ENCODE results near the gene HIF1A.
"Not testable (repeated sequence)": the region's sequence is repeated elsewhere in the genome, so short reads cannot be mapped to it uniquely, and the experiment has no call there.

HIF1A gene

DNA sequence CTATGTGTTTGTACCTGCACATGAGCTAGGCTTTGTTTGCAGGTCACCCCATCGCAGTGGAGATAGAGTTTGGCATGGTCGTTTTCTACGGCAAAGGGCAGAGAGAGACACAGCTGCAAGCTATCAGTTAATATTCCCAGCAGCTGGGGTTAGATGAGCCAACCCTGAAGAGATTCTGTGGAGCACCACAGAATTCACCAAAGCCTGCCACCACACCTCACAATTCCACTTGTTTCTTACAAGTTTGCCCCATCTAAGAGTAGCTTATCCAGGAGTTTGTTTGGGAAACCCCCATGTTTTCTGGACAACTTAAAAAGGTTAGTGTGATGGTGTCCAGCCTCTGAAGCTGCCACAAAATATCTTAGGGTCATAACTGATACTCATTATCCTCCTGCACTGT, 20.0 kb upstream of the HIF1A start:
- DNase-seq, result no peak

- DNase-seq, result no peak
Measured at GRCh38 chr14:61677479-61677878, 17.8 kb upstream of the HIF1A start.

- DNase-seq, result no peak
Measured at GRCh38 chr14:61678975-61679374, 16.3 kb upstream of the HIF1A start.

DNA sequence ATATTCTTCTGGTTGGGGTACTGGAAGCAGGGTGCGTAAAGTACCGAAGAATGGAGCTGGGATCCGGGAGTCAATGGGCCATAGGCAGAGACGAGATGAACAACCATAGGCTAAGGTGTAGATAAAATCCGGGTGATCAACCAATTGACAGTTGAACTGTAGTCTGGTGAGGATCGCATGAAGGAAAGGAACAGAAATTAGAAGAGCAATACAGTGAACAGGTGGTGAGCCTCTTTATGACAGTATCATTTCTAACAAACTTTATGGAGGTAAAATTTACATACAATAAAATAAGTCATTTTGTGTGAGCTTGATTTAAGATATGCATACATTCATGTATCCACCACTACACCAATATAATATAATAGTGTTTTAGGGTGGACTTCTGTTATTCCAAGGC, 13.9 kb upstream of the HIF1A start:
- no peak for DNase-seq

GRCh38 chr14:61683108-61683507, 12.2 kb upstream of the HIF1A start:
- no peak for DNase-seq

DNA sequence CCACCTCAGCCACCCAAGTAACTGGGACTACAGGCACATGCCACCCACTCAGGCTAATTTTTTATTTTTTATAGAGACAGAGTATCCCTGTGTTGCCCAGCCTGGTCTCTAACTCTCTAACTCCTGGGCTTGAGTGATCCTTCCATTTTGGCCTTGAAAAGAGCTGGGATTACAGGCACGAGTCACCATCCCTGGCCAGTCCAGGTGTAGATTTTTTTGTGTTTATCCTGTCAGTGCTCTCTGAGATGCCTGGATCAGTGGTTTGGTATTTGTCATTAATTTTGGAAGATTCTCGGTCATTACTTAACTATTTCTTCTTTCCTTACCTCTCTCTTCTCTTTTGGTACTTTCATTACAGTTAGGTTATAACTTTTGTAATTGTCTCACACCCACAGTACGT, 5.3 kb upstream of the HIF1A start:
- no peak for DNase-seq

DNA sequence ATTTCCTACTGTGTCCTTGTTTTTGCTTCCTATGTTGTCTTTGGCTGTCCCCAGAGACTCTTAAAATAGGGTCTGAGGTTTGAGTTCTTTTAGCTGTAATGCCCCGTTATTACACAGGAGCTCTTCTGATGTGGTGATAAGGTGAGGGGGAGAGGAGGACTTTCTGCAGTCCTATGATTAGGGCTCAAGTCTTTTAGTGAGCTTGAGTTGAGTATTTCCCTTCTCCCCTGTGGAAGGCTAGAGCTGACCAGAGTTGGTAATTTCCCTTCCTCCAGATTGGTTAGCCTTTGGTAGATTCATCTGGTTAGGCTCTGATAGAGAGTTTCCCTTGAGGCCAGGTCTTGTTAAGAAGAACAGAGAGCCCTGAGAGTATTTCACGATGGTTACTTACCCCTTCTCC, 4.3 kb upstream of the HIF1A start:
- DNase-seq, result no peak

DNA sequence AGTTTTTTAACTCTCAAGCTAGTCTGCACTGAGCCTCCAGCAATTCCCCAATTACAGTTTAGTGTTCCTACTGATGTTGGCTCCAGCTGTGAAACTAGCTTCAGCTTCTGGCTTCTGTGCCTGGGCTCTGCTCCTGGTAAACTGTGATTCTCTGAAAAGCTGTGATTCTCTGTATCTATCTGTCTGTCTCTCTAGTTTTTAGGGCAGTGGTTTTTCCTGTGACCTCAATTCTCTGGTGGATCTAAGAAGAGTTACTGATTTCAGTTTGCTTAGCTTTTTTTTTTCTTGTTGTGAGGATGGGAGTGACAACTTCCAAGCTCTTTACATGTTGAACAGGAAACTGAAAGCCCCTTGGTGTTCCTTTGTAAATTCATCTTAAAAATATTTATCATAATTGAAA, 3.8 kb upstream of the HIF1A start:
- no peak for DNase-seq

DNA sequence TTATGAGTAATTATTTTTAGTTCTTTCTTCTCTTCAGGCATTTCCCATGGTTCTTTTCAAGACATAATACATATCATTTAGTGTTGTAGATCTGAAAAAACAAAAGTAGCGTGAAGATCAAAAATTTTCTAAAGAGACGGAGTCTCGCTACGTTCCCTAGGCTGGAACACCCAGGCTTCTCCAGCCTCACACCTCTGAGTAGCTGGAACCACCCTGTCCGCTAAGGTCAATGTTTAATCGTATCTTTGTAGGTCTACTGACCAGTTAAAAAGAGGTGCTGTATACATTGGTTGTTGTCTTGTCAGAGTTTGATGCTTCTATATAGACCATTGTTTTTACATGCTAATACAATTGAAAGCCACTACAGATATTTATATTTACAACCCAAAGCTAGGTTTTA, 1.3 kb upstream of the HIF1A start:
- no peak for DNase-seq

GRCh38 chr14:61695695-61696527, 598 bp downstream of the HIF1A start:
- peak; percentile 70 for DNase-seq

- DNase-seq, result no peak
Measured at GRCh38 chr14:61696753-61697318, 1.5 kb downstream of the HIF1A start.

DNA sequence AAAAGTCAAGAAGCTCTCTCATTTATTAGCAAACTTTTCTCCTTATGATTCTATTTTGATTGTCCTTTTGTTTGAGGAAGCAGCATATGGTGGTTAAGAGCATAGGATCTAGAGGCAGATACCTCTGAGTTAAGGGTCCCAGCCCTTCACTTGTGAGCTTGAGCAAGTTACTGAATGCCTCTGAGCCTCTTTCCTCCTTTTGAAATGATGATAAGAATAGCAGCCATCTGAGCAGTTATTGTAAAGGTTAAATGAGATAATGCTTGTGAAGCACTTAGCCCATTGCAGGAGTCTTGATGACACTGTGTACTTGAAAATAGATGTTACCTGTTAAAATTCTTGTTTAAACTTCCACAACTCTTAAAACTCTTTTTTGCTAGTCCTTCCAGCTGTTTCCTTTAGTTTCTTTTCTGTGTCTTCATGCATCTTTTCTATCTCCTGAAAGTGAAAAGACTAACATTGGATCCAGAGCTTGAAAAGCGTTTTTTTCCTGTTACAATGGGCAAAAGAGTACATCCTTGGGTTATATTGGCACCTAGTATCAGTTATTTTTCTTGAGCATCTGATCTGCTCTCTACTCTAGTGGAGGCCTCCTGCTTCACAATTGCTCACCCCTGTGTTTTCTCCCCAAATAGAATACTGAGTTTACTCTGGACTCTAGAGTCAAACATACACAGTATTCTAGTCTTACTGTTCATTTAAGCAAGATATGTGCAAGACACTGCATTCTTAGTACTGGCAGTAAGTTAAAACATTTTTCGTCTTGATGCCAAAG, 3.1 kb downstream of the HIF1A start:
- no peak for DNase-seq

DNA sequence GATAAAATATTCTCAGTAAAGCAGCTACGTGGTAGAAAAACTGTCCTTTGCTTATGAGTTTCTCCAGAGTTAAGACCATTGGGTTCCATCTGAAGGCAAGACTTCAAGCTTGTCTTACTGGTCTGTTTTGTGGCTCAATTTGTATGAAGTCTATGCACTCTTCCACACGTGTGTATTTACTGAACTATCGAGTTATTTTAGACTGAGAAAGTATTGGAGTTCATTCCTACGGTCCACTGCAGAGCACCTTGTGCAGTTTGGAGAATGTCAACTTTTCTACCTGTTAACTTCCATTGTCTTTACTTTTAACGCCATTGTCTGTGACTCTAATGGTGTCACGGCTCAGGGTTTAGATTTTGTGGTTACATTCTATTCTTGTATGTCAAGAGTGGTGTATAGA, 3.7 kb downstream of the HIF1A start:
- no peak for DNase-seq

- DNase-seq, result no peak
Measured at GRCh38 chr14:61700104-61700886, 5.0 kb downstream of the HIF1A start.

DNA sequence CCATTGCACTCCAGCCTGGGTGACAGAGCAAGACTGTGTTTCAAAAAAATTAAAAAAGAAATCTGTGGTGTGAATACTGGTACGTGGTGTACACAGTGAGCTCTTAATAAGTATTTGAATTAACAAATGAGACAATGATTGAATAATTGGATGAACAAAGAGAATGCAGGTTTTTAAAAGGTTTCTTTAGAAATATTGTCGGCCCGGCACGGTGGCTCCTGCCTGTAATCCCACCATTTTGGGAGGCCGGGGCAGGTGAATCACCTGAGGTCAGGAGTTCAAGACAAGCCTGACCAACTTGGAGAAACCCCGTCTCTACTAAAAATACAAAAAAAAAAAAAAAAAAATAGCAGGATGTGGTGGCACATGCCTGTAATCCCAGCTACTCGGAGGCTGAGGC, 6.6 kb downstream of the HIF1A start:
- no peak for DNase-seq

DNA sequence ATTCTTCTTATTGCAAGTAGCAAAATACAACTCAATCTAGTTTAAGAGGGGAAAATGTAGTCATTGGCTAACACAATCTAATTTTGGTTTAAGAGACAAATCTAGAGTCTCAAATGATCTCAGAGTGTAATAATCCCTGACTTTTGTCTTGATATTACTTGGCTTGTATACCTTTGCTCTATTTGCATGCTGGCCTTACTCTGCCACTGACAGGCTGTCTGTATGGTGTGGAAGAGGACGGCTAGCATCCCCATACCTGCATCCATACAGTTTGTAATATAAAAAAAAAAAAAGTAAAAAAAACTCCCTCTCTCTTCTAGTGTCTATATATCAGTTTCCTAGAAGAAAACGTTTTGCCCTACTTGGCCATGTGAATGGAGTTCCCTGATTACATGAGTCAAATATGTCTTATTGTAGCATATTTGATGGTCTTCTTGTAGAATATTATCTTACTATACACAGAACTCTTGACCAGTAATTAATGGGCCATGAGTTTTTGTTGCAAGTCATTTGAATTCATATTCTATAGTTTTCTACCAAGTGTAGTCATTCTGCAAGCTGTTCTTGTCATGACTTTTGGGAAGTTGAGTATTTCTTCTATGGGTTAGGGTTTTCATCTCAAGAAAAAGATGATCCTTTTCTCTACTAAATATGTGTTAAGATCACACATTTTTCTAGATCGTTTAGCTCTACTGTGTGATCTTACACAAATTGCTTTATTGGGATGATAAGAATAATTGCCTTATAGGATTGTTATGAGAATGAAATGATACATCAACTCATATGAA, 8.2 kb downstream of the HIF1A start:
- no peak for DNase-seq

DNA sequence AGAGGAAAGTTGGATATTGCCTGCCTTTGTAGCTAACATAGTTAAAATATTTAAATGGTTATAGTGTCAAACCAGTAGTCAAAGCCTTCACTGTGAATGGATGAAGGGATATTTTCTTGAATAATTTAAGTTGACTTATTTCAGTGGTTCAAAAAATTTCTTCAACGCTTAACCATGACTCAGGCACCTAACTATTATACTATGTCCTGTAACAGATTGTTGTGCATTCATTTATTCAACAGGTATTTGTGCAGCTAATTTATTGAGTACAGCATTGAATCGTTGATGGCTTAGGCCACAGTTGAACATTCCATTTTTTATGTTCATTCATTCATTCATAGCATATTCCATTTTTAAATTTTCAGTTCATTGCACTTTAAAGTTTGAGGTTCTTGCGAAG, 9.2 kb downstream of the HIF1A start:
- no peak for DNase-seq

GRCh38 chr14:61705017-61705416, 9.7 kb downstream of the HIF1A start:
- DNase-seq, result no peak

- no peak for DNase-seq
Measured at GRCh38 chr14:61706096-61706690, 10.9 kb downstream of the HIF1A start.

DNA sequence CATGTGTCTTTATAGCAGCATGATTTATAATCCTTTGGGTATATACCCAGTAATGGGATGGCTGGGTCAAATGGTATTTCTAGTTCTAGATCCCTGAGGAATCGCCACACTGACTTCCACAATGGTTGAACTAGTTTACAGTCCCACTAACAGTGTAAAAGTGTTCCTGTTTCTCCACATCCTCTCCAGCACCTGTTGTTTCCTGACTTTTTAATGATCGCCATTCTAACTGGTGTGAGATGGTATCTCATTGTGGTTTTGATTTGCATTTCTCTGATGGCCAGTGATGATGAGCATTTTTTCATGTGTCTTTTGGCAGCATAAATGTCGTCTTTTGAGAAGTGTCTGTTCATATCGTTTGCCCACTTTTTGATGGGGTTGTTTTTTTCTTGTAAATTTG, 12.5 kb downstream of the HIF1A start:
- DNase-seq, result not testable (repeated sequence)

- not testable (repeated sequence) for DNase-seq
Measured at GRCh38 chr14:61708693-61709092, 13.4 kb downstream of the HIF1A start.

All from NCI-H1092 (cell line).